Ishikawa (cell line): ENCODE measurements around the gene NLRC5.

Source experiments
- CEBPB ChIP-seq: IDR thresholded peaks from 2 replicates; pipeline ENCODE4 v1.6.1; 2012
- FOXM1 ChIP-seq: IDR thresholded peaks from 2 replicates; pipeline ENCODE4 v1.6.1; 2012; ENCODE audit warnings: low read depth, borderline replicate concordance
- NFIC ChIP-seq: IDR thresholded peaks from 2 replicates; pipeline ENCODE4 v1.6.1; 2012
- TF ChIP-seq, protein P1 (sequence below): IDR thresholded peaks from 2 replicates; pipeline ENCODE4 v1.6.1; 2012; ENCODE audit warnings: low read depth, mild to moderate bottlenecking

DNA sequence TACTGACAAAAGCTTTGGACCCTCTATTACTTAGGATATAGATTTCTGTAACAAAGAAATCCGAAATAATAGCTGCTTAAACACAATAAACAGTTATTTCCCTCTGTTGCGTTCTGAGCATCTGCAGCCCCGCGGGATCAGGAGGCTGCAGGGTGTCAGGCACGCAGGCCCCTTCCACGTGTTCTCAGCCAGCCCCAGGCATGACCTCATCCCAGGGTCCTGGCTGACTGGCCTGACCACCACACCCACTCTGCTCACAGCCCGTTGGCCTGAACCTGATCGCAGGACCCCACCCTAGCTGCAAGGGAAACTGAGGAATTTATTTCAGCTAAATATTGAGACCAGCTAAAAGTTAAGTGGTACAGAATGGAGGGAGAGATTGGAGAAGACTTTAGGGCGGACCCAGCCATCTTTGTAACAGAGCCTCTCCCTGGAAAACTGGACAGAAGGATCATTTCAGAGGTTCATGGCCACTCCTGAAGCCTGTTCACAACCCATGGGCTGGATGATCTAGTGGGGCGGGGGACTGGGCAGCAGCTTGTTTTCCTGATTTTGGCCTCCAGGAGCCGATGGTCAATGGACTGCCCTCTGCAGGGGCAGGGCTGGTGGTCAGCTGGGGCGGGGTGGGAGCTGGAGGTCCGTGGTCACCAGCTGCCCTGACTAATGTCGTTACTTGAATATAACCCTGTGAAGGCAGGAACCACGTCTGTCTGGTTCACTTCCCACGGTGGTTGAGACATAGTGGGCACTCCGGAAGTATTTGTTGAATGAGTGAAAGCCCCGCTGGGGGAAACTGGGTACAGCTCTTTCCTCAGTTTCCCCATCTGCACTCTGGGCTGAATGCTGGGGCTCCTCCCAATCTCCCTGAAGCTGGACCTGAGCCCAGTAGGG lies 16.7 kb upstream of the NLRC5 start:
- TF ChIP-seq, protein P1, sequence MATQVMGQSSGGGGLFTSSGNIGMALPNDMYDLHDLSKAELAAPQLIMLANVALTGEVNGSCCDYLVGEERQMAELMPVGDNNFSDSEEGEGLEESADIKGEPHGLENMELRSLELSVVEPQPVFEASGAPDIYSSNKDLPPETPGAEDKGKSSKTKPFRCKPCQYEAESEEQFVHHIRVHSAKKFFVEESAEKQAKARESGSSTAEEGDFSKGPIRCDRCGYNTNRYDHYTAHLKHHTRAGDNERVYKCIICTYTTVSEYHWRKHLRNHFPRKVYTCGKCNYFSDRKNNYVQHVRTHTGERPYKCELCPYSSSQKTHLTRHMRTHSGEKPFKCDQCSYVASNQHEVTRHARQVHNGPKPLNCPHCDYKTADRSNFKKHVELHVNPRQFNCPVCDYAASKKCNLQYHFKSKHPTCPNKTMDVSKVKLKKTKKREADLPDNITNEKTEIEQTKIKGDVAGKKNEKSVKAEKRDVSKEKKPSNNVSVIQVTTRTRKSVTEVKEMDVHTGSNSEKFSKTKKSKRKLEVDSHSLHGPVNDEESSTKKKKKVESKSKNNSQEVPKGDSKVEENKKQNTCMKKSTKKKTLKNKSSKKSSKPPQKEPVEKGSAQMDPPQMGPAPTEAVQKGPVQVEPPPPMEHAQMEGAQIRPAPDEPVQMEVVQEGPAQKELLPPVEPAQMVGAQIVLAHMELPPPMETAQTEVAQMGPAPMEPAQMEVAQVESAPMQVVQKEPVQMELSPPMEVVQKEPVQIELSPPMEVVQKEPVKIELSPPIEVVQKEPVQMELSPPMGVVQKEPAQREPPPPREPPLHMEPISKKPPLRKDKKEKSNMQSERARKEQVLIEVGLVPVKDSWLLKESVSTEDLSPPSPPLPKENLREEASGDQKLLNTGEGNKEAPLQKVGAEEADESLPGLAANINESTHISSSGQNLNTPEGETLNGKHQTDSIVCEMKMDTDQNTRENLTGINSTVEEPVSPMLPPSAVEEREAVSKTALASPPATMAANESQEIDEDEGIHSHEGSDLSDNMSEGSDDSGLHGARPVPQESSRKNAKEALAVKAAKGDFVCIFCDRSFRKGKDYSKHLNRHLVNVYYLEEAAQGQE, result no peak
- TF ChIP-seq NFIC (no peak), CEBPB (no peak), FOXM1 (no peak)
